C4-2B (cell line): ENCODE results near the gene TJP1.

ENCODE experiments used
- CTCF ChIP-seq: fragments of 450-650 bp; conservative IDR thresholded peaks from 2 replicates; pipeline ENCODE4 v1.5.1; 2017; ENCODE audit warnings: mild to moderate bottlenecking
- ZFX ChIP-seq: fragments of 450-650 bp; IDR thresholded peaks from 2 replicates; pipeline ENCODE4 v1.6.1; 2017

- TF ChIP-seq CTCF (no peak), ZFX (no peak)
These were observed 156.7 kb downstream of the TJP1 start for GRCh38 chr15:29665444-29666003.
